Measurements from ENCODE around the gene TRIM63. TPM values are rescaled to one million over a fixed set of nuclear protein-coding genes. Genes with fewer than 3 reads are reported as not detected.

Gene TRIM63
- total and polyA plus RNA-seq, 2 of the 8 experiments (the other 6 are each of a cell fraction or from before 2014, with no cell fraction given), result not detected

DNA sequence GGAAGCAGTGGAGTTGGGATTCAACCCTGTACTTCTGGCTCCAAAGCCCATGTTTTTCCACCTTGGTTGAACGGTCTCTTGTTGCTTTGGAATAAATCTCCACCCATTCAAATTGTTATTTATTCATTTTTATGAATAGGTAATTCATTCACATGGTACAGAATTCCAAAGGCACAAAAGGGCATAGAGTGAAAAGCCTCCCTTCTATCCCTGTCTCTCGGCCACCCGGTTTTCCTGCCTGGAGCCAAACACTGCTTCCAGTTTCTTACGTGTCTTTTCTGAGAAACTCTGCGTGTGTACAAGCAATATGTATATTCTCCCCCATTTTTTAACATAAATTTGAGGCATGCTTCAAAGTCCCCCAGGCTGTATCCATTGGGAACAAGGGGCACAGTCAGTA, 41.9 kb downstream of the TRIM63 start (continued):
- TF ChIP-seq TEAD4 (IDR thresholded peaks at IDR 0.05; ENCODE audit: low read depth, low read length) (no peak), RAD21 (IDR thresholded peaks at IDR 0.05 in 1 of 2, conservative IDR thresholded peaks at IDR 0.05 in 1 of 2; ENCODE audit: low read depth in 2 of 2, low read length in 2 of 2) (no peak), POU5F1 (IDR thresholded peaks at IDR 0.05; ENCODE audit: low read depth, low read length) (no peak), POLR2A (IDR thresholded peaks at IDR 0.05; ENCODE audit: control extremely low read depth in 1 of 2, low read depth in 2 of 2, low read length in 2 of 2) (no peak), BACH1 (IDR thresholded peaks at IDR 0.05; ENCODE audit: low read length) (no peak)

Data from H1 (cell line).